Uterus (tissue), 2 donors: ENCODE data around the gene TBC1D1.

Experiments
- POLR2A ChIP-seq, 2 donors: fragments of 450-650 bp; IDR thresholded peaks; one replicate each; pipeline ENCODE4 v1.6.1; 2016; ENCODE audit warnings: antibody characterized with exemption in 2 of 2, mild to moderate bottlenecking in 1 of 2, moderate library complexity in 1 of 2
- TF ChIP-seq, protein P1 (sequence below), 4 experiments: fragments of 200-600 bp in 2 of 4; fragments of 450-650 bp in 2 of 4; sonication (generic) in 2 of 4; IDR thresholded peaks; one replicate each; pipeline ENCODE4 v1.5.1; 2016 to 2019; ENCODE audit warnings: antibody characterized with exemption in 4 of 4, mild to moderate bottlenecking in 2 of 4, moderate library complexity in 1 of 4

DNA sequence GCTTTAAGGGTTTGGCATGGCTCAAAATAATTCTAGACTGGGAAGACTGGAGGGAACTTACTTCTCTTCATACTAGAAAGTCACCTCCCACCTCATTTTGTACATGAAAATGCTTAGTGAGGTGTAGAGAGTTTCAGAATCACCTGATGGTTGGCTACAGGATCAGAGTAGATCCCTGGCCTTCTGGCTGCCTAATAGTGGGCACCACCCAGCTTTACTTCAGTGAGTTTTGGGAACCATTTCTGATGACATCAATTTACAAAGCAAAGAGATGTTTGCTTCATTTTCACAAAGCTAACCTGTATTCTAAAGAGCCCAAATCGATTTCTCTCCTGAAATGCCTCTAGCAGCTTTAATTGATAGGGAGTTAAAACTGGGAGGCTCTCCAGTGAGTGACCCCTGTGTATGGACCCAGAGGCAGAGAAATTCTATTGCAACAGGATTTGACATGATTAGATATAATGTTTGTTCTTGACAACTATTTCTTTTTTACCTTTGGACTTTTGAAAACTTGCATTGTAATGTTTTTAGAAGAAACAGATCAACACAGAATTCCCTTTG is 249.8 kb downstream of the TBC1D1 start:
- TF ChIP-seq, protein P1, sequence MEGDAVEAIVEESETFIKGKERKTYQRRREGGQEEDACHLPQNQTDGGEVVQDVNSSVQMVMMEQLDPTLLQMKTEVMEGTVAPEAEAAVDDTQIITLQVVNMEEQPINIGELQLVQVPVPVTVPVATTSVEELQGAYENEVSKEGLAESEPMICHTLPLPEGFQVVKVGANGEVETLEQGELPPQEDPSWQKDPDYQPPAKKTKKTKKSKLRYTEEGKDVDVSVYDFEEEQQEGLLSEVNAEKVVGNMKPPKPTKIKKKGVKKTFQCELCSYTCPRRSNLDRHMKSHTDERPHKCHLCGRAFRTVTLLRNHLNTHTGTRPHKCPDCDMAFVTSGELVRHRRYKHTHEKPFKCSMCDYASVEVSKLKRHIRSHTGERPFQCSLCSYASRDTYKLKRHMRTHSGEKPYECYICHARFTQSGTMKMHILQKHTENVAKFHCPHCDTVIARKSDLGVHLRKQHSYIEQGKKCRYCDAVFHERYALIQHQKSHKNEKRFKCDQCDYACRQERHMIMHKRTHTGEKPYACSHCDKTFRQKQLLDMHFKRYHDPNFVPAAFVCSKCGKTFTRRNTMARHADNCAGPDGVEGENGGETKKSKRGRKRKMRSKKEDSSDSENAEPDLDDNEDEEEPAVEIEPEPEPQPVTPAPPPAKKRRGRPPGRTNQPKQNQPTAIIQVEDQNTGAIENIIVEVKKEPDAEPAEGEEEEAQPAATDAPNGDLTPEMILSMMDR (IDR thresholded peaks at IDR 0.05) = no peak
- TF ChIP-seq POLR2A (IDR thresholded peaks at IDR 0.05) = no peak
